Measurements from ENCODE around the gene ST6GALNAC3. TPM values are rescaled to one million over a fixed set of nuclear protein-coding genes. Genes with fewer than 3 reads are reported as not detected.

ST6GALNAC3 gene
- total RNA-seq, 1 donor from 2014 or later, result 46.8 TPM

GRCh38 chr1:76209238-76209637, 134.7 kb downstream of the ST6GALNAC3 start:
- H3K4me1 Mint-ChIP-seq (ENCODE audit: unreplicated experiment), result no peaks in the 10 kb centered on the region
- DNase-seq (ENCODE audit: low spot score), result no peak
- H3K36me3 Mint-ChIP-seq (ENCODE audit: low read depth, unreplicated experiment), result no peaks in the 10 kb centered on the region
- no peak overlapping the region for H3K27ac Mint-ChIP-seq (ENCODE audit: unreplicated experiment)
- TF ChIP-seq CTCF (IDR thresholded peaks at IDR 0.05; ENCODE audit: unreplicated experiment), result no peak
- no peaks in the 10 kb centered on the region for H3K9me3 Mint-ChIP-seq (ENCODE audit: unreplicated experiment)
- H3K4me3 Mint-ChIP-seq (ENCODE audit: unreplicated experiment), result no peak overlapping the region
- H3K27me3 Mint-ChIP-seq (ENCODE audit: unreplicated experiment), result no peaks in the 10 kb centered on the region

DNA sequence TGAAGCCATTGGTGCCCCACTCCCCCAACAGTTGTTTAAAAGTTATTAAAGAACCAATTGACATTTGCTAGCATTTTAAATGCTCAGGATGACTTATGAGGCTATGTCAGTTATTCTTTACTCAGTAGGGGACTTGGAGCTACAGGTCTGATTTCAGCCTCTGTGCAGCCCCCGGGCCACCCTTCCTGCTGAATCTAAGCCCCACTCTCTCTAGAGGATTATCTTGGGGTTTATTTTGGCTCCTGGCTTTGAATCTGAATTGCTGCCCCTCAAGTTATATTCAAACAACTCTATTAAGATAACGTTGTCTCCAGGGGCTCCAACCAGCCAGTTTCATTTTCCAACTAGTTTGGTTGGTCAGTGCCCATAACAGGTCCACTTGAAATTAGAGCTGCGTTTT, 135.1 kb downstream of the ST6GALNAC3 start:
- no peaks in the 10 kb centered on the region for H3K9me3 Mint-ChIP-seq (ENCODE audit: unreplicated experiment)
- no peaks in the 10 kb centered on the region for H3K36me3 Mint-ChIP-seq (ENCODE audit: low read depth, unreplicated experiment)
- DNase-seq (ENCODE audit: low spot score), result no peak
- no peaks in the 10 kb centered on the region for H3K27me3 Mint-ChIP-seq (ENCODE audit: unreplicated experiment)
- no peak overlapping the region for H3K4me3 Mint-ChIP-seq (ENCODE audit: unreplicated experiment)
- no peak overlapping the region for H3K27ac Mint-ChIP-seq (ENCODE audit: unreplicated experiment)
- TF ChIP-seq CTCF (IDR thresholded peaks at IDR 0.05; ENCODE audit: unreplicated experiment), result no peak
- H3K4me1 Mint-ChIP-seq (ENCODE audit: unreplicated experiment), result no peaks in the 10 kb centered on the region

GRCh38 chr1:76210160-76210559, 135.6 kb downstream of the ST6GALNAC3 start:
- H3K27me3 Mint-ChIP-seq (ENCODE audit: unreplicated experiment), result no peaks in the 10 kb centered on the region
- H3K36me3 Mint-ChIP-seq (ENCODE audit: low read depth, unreplicated experiment), result no peaks in the 10 kb centered on the region
- no peak overlapping the region for H3K4me3 Mint-ChIP-seq (ENCODE audit: unreplicated experiment)
- DNase-seq (ENCODE audit: low spot score), result no peak
- no peaks in the 10 kb centered on the region for H3K4me1 Mint-ChIP-seq (ENCODE audit: unreplicated experiment)
- no peaks in the 10 kb centered on the region for H3K9me3 Mint-ChIP-seq (ENCODE audit: unreplicated experiment)
- no peak for TF ChIP-seq CTCF (IDR thresholded peaks at IDR 0.05; ENCODE audit: unreplicated experiment)
- no peak overlapping the region for H3K27ac Mint-ChIP-seq (ENCODE audit: unreplicated experiment)

GRCh38 chr1:76218888-76219287, 144.3 kb downstream of the ST6GALNAC3 start:
- Mint-ChIP-seq H3K27ac (ENCODE audit: unreplicated experiment) (no peak overlapping the region), H3K27me3 (ENCODE audit: unreplicated experiment) (no peaks in the 10 kb centered on the region), H3K4me1 (ENCODE audit: unreplicated experiment) (peaks cover 17% of the 10 kb centered on the region), H3K36me3 (ENCODE audit: low read depth, unreplicated experiment) (no peaks in the 10 kb centered on the region), H3K9me3 (ENCODE audit: unreplicated experiment) (no peaks in the 10 kb centered on the region), H3K4me3 (ENCODE audit: unreplicated experiment) (no peak overlapping the region)
- DNase-seq (ENCODE audit: low spot score), result no peak
- TF ChIP-seq CTCF (IDR thresholded peaks at IDR 0.05; ENCODE audit: unreplicated experiment), result no peak

GRCh38 chr1:76219366-76219818, 144.8 kb downstream of the ST6GALNAC3 start:
- no peaks in the 10 kb centered on the region for H3K36me3 Mint-ChIP-seq (ENCODE audit: low read depth, unreplicated experiment)
- no peak for TF ChIP-seq CTCF (IDR thresholded peaks at IDR 0.05; ENCODE audit: unreplicated experiment)
- peaks cover 20% of the 10 kb centered on the region for H3K4me1 Mint-ChIP-seq (ENCODE audit: unreplicated experiment)
- no peak overlapping the region for H3K4me3 Mint-ChIP-seq (ENCODE audit: unreplicated experiment)
- no peaks in the 10 kb centered on the region for H3K27me3 Mint-ChIP-seq (ENCODE audit: unreplicated experiment)
- no peak for DNase-seq (ENCODE audit: low spot score)
- no peak overlapping the region for H3K27ac Mint-ChIP-seq (ENCODE audit: unreplicated experiment)
- H3K9me3 Mint-ChIP-seq (ENCODE audit: unreplicated experiment), result no peaks in the 10 kb centered on the region
